ENCODE data around the gene CNOT6. TPM values are rescaled to one million over a fixed set of nuclear protein-coding genes. Genes with fewer than 3 reads are reported as not detected.
"Not testable (repeated sequence)": the region's sequence is repeated elsewhere in the genome, so short reads cannot be mapped to it uniquely, and the experiment has no call there.

CNOT6 gene
- polyA plus RNA-seq, 4 donors: 38.7 to 67.8 (median 60.6) TPM

GRCh38 chr5:180470966-180471582 is 23.1 kb upstream of the CNOT6 start:
- peak in 3 of 4 donors; percentile 41 to 60 (median 45) for DNase-seq (ENCODE audit: low read depth in 4 of 4, low spot score in 3 of 4)

- no peak for DNase-seq (ENCODE audit: low read depth in 4 of 4, low spot score in 3 of 4)
These were observed 22.3 kb upstream of the CNOT6 start for GRCh38 chr5:180471866-180472265.

- DNase-seq (ENCODE audit: low read depth in 4 of 4, low spot score in 3 of 4): no peak
These were observed 21.9 kb upstream of the CNOT6 start for GRCh38 chr5:180472269-180472668.

- DNase-seq (ENCODE audit: low read depth in 4 of 4, low spot score in 3 of 4): not testable (repeated sequence)
These were observed 20.8 kb upstream of the CNOT6 start for GRCh38 chr5:180473386-180473785.

GRCh38 chr5:180474569-180474968 is 19.6 kb upstream of the CNOT6 start:
- no peak for DNase-seq (ENCODE audit: low read depth in 4 of 4, low spot score in 3 of 4)

- not testable (repeated sequence) for DNase-seq (ENCODE audit: low read depth in 4 of 4, low spot score in 3 of 4)
These were observed 18.1 kb upstream of the CNOT6 start for GRCh38 chr5:180475969-180476524.

GRCh38 chr5:180484813-180485212 is 9.4 kb upstream of the CNOT6 start:
- no peak for DNase-seq (ENCODE audit: low read depth in 4 of 4, low spot score in 3 of 4)

- no peak for DNase-seq (ENCODE audit: low read depth in 4 of 4, low spot score in 3 of 4)
These were observed 7.5 kb upstream of the CNOT6 start for GRCh38 chr5:180486636-180487149.

- no peak for DNase-seq (ENCODE audit: low read depth in 4 of 4, low spot score in 3 of 4)
These were observed 6.6 kb upstream of the CNOT6 start for GRCh38 chr5:180487556-180487955.

- DNase-seq (ENCODE audit: low read depth in 4 of 4, low spot score in 3 of 4): peak in 2 of 4 donors; percentile 2 to 27
These were observed 2.7 kb upstream of the CNOT6 start for GRCh38 chr5:180491496-180491895.

GRCh38 chr5:180492226-180492903 is 1.8 kb upstream of the CNOT6 start:
- no peak for DNase-seq (ENCODE audit: low read depth in 4 of 4, low spot score in 3 of 4)

GRCh38 chr5:180494510-180495181 is 467 bp downstream of the CNOT6 start:
- DNase-seq (ENCODE audit: low read depth in 4 of 4, low spot score in 3 of 4): peak in 2 of 4 donors; percentile 4 to 12

GRCh38 chr5:180495292-180495691 is 1.1 kb downstream of the CNOT6 start:
- no peak for DNase-seq (ENCODE audit: low read depth in 4 of 4, low spot score in 3 of 4)

- no peak for DNase-seq (ENCODE audit: low read depth in 4 of 4, low spot score in 3 of 4)
These were observed 2.0 kb downstream of the CNOT6 start for GRCh38 chr5:180495991-180496741.

- not testable (repeated sequence) for DNase-seq (ENCODE audit: low read depth in 4 of 4, low spot score in 3 of 4)
These were observed 2.6 kb downstream of the CNOT6 start for GRCh38 chr5:180496806-180497205.

- not testable (repeated sequence) for DNase-seq (ENCODE audit: low read depth in 4 of 4, low spot score in 3 of 4)
These were observed 3.7 kb downstream of the CNOT6 start for GRCh38 chr5:180497865-180498264.

GRCh38 chr5:180498378-180498777 is 4.2 kb downstream of the CNOT6 start:
- DNase-seq (ENCODE audit: low read depth in 4 of 4, low spot score in 3 of 4): no peak

GRCh38 chr5:180499684-180500083 is 5.5 kb downstream of the CNOT6 start:
- no peak for DNase-seq (ENCODE audit: low read depth in 4 of 4, low spot score in 3 of 4)

GRCh38 chr5:180500300-180500699 is 6.1 kb downstream of the CNOT6 start:
- not testable (repeated sequence) for DNase-seq (ENCODE audit: low read depth in 4 of 4, low spot score in 3 of 4)

- no peak for DNase-seq (ENCODE audit: low read depth in 4 of 4, low spot score in 3 of 4)
These were observed 13.5 kb downstream of the CNOT6 start for GRCh38 chr5:180507661-180508060.

Data from left renal pelvis (tissue), 4 donors.